AG09309 (cell line): ENCODE measurements around the gene AXIN1.

ENCODE experiments used
- DNase-seq: peaks from one replicate; pipeline ENCODE4 v3.0.0-alpha.2; 2010; ENCODE audit warnings: low read depth
- H3K4me3 ChIP-seq: 2 replicates; pipeline ENCODE4 v1.5.1; 2011; ENCODE audit warnings: mild to moderate bottlenecking, low read depth, low read length, moderate library complexity; ENCODE audit not compliant: control insufficient read depth
- TF ChIP-seq, protein P1 (sequence below): IDR thresholded peaks from 2 replicates; pipeline ENCODE4 v1.5.1; 2011; ENCODE audit warnings: mild to moderate bottlenecking, low read depth, low read length, inconsistent platforms; ENCODE audit not compliant: insufficient read depth, control insufficient read depth; ENCODE audit errors: missing control alignments

Gene AXIN1

DNA sequence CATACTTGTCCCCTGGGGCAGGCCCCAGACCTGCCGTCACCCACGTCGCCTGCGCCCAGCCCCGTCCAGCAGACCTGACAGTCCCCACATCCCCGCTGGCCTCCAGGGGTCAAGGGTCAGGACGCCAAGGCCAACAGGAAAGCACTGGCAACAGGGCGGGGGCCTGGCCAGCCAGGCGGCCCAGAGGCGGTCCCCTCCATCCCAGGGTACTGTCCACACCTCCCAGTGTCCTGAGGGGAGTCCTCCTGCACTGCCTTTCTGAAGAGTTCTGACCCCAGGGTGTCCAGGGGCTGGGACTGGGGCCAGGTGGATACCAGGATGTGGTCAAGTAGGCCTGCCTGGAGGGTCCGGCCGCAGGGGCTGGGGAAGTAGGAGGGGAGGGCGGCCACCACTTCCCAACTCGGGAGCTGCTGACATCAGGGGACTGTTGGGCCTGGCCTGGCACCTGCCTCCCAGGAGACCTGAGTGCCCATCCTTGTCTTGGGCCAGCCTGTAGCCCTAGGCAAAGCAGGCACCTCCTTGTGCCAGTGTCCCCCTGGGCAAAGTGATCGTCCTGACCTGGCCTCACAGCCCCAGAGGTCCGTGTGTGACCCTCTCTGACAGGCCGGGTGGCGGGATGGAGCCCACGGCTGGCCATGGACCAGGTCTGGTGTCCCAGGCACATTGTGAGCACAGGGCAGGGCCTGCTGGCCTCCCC lies 6.7 kb upstream of the AXIN1 start:
- DNase-seq, result no peak
- TF ChIP-seq, protein P1, sequence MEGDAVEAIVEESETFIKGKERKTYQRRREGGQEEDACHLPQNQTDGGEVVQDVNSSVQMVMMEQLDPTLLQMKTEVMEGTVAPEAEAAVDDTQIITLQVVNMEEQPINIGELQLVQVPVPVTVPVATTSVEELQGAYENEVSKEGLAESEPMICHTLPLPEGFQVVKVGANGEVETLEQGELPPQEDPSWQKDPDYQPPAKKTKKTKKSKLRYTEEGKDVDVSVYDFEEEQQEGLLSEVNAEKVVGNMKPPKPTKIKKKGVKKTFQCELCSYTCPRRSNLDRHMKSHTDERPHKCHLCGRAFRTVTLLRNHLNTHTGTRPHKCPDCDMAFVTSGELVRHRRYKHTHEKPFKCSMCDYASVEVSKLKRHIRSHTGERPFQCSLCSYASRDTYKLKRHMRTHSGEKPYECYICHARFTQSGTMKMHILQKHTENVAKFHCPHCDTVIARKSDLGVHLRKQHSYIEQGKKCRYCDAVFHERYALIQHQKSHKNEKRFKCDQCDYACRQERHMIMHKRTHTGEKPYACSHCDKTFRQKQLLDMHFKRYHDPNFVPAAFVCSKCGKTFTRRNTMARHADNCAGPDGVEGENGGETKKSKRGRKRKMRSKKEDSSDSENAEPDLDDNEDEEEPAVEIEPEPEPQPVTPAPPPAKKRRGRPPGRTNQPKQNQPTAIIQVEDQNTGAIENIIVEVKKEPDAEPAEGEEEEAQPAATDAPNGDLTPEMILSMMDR, result no peak
- no peak overlapping the region for H3K4me3 ChIP-seq

DNA sequence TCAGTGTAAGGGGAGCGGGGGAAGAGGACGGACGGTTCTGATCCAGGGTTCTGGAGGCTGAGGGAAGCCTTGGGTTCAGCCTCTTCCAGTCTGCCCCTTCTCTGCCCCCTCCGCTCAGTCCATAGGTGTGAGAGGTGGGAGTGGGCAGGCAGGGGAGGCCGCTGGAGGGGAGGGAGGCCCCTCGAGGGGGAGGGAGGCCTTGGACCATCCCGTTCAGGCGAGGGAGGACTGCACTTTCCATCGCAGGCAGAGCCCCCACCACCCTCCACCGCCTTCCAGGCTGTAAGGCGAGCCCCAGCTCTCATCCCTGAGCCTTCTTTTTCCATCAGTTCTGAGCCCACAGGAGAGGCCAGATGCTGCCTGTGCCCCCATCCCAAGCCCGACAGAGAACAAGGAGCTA lies 4.2 kb upstream of the AXIN1 start:
- TF ChIP-seq, protein P1, result no peak
- DNase-seq, result no peak
- no peak overlapping the region for H3K4me3 ChIP-seq

DNA sequence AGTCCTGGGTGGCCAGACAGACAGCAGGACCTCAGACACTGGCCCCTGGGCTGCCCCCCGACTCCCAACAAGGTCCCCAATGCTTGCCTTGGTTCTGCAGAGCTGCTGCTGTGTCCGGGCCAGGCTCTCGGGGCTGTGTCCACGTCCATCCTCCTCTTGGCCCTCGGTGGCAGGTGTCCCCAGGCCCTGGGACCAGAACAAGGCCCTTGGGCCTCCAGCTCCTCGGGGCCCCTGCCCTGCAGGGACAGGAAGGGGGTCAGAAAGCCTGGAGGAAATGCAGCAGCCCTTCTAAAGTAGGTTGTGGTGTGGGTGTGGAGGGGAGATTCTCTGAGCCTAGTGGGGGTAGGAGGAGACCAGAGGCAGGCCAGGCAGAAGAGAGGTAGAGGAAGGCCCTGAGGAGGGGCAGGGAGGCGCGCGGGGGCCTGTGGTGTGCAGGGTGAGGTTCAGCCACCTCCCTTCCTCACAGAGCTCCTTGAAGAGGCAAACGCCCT lies 2.5 kb upstream of the AXIN1 start:
- TF ChIP-seq, protein P1, result no peak
- no peak for DNase-seq
- no peak overlapping the region for H3K4me3 ChIP-seq

DNA sequence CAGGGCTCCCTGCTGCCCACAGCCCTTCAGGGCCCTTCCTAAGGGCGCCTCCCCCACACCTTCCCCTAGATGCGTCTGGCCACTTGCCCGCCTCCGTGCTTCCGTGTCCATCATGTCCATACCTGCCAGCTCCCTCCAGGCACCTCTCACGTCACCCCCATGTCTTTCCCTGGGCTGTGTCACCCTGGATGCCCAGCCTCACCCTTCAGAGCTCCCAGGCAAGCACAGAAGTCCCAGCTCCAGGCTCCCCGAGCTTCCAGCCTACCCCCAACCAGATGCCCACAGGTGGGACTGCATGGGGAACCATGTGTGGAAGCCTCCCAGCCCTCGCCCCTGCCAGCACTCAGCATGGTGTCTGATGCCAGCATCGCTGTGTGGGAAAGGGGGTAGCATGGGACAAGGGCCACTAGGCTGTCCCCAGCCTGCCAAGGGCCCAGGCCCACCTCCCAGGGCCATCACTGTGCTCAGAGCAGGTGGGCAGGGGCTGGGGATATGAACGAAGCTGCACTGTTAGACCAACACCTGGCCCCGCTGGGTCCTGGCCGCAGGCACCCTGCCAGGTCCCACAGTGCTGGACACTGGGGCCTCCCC lies 1.9 kb upstream of the AXIN1 start:
- DNase-seq, result no peak
- H3K4me3 ChIP-seq, result no peak overlapping the region
- TF ChIP-seq, protein P1, result no peak

DNA sequence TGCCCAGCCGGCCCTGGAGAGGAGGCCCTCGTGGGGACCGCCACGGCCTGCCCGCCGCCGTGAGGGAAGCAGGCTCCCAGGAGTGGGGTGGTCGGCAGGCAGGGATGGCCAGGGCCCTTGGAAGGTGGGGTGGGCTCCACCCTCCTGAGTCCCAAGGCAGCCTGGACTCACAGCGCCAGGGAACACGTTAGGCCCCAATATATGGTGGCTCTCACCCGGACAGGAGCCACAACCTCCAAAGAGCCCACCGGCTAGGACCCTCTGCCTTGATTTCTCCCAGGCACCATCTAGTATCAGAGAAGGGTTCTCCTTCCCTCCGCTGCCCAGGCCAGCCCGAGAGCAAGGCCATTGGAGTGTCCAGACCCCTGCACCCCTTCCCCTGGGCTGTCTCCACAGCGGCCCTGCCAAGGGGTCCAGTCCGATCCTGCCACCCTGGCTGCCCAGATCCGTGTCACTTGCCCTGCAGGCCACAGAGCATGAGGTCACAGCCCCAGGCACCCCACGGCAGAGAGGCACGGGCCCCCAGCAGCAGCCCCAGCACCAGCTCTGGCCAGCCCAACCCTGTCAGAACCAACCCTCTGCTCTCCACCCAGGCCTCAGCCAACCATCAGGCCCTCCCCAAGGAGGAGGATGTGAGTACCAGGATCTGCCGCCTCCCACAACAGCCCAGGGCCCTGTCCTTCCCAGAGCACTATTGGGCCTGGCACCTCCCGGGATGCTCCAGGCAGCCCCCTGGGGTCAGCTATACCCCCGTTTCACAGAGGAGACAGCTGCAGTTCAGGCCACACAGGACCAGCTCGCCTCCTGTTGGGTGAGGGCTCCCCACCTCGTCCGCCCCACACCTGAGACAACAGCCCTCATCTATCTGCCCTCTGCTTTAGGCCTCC lies 1.1 kb upstream of the AXIN1 start:
- TF ChIP-seq, protein P1, result no peak
- DNase-seq, result no peak
- H3K4me3 ChIP-seq, result no peak overlapping the region; the same call in none of the 2 replicates

DNA sequence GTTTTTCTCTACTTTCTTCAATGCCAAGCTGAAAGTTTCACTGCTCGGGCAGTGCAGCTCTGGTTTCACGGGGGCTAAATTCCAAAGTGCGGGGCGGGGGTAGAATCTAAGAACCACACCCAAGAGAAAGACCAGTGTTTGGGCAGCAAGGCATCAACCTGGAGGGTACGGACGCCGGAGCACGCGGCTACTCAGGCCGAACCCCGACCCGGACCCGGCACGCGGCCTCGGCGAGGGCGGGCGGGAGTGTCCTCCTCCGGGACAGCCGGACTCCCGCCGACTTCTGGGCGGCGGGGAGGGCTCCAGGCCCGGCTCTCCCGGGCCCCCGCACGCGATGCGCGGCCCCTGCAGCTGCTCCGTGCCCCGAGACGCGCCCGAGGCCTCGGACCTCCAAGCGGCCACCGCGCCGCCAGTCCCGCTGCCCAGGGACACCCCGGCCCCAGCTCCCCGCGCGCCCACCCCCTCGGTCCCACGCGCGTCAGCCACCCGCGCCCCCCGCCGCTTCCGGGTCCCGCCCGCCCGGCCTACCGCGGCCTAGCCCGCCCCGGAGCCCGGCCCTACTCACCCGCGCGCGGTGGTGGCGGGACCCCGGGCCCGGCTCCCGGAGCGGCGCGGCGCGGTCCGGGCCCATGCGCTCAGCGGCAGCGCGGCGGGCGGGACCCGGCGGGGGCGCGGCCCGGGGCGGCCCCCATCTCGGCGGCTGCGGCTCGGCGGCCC lies 561 bp downstream of the AXIN1 start:
- peak overlapping the region; percentile 68 for H3K4me3 ChIP-seq
- TF ChIP-seq, protein P1, result no peak
- DNase-seq, result no peak
